GM18526 (cell line): ENCODE measurements around the gene ABCA1.

Experiments used
- POLR2A ChIP-seq: IDR thresholded peaks from 3 replicates; pipeline ENCODE4 v1.6.1; 2011; ENCODE audit not compliant: insufficient read length; ENCODE audit errors: extremely low read depth

The ABCA1 gene

GRCh38 chr9:104892701-104893100 lies 35.3 kb downstream of the ABCA1 start:
- TF ChIP-seq POLR2A: no peak

GRCh38 chr9:104890433-104890770 lies 37.6 kb downstream of the ABCA1 start:
- no peak for TF ChIP-seq POLR2A

- TF ChIP-seq POLR2A: no peak
These were observed 41.9 kb downstream of the ABCA1 start for GRCh38 chr9:104885818-104886709.

GRCh38 chr9:104883169-104883568 lies 44.8 kb downstream of the ABCA1 start:
- no peak for TF ChIP-seq POLR2A

- no peak for TF ChIP-seq POLR2A
These were observed 45.4 kb downstream of the ABCA1 start for GRCh38 chr9:104882566-104882965.

- no peak for TF ChIP-seq POLR2A
These were observed 45.9 kb downstream of the ABCA1 start for GRCh38 chr9:104882086-104882485.

GRCh38 chr9:104879555-104880309 lies 48.2 kb downstream of the ABCA1 start:
- no peak for TF ChIP-seq POLR2A

GRCh38 chr9:104876587-104876986 lies 51.4 kb downstream of the ABCA1 start:
- no peak for TF ChIP-seq POLR2A

- TF ChIP-seq POLR2A: no peak
These were observed 52.1 kb downstream of the ABCA1 start for GRCh38 chr9:104875897-104876296.

- TF ChIP-seq POLR2A: no peak
These were observed 52.6 kb downstream of the ABCA1 start for GRCh38 chr9:104875320-104875719.

- TF ChIP-seq POLR2A: no peak
These were observed 54.5 kb downstream of the ABCA1 start for GRCh38 chr9:104873489-104873850.

- TF ChIP-seq POLR2A: no peak
These were observed 55.1 kb downstream of the ABCA1 start for GRCh38 chr9:104872656-104873488.

- TF ChIP-seq POLR2A: no peak
These were observed 55.9 kb downstream of the ABCA1 start for GRCh38 chr9:104871961-104872527.

- no peak for TF ChIP-seq POLR2A
These were observed 58.1 kb downstream of the ABCA1 start for GRCh38 chr9:104869811-104870210.
